AG04449 (cell line): ENCODE data around the gene SPATA6.

Experiments
- CTCF ChIA-PET: fragments of 350-600 bp; formaldehyde crosslinking; extraction: SDS; loops from one replicate; lab custom pipeline; 2021; ENCODE audit warnings: antibody characterized with exemption; lab: Yijun Ruan, JAX
- POLR2A ChIA-PET: fragments of 400-600, 350-600 bp; formaldehyde crosslinking; extraction: SDS; loops from one replicate; lab custom pipeline; 2020; ENCODE audit warnings: antibody characterized with exemption, inconsistent platforms; lab: Yijun Ruan, JAX
- DNase-seq: peaks from one replicate; pipeline ENCODE4 v3.0.0-alpha.2; 2010; ENCODE audit warnings: low read depth, low spot score
- H3K4me3 ChIP-seq: 2 replicates; pipeline ENCODE4 v1.5.1; 2011; ENCODE audit warnings: low read depth, mild to moderate bottlenecking, control low read depth, low read length
- CTCF ChIP-seq: IDR thresholded peaks from one replicate; pipeline ENCODE4 v1.5.1; 2011; ENCODE audit warnings: mild to moderate bottlenecking, moderate library complexity, low read length, control low read depth, inconsistent platforms; ENCODE audit not compliant: insufficient read depth; ENCODE audit errors: missing control alignments

The SPATA6 gene

GRCh38 chr1:48498096-48498791, 26.2 kb upstream of the SPATA6 start:
- no peak overlapping the region for H3K4me3 ChIP-seq
- DNase-seq, result peak; percentile 14
- POLR2A ChIA-PET, result no interaction called here
- CTCF ChIA-PET, result interaction anchor here (0.6 to 4.4 kb wide), 16 partner anchors 8 to 748 kb away, joined by 3 to 25 read pairs (median 4); partner anchors contain the start of gene SPATA6
- peak; percentile 97 for TF ChIP-seq CTCF

DNA sequence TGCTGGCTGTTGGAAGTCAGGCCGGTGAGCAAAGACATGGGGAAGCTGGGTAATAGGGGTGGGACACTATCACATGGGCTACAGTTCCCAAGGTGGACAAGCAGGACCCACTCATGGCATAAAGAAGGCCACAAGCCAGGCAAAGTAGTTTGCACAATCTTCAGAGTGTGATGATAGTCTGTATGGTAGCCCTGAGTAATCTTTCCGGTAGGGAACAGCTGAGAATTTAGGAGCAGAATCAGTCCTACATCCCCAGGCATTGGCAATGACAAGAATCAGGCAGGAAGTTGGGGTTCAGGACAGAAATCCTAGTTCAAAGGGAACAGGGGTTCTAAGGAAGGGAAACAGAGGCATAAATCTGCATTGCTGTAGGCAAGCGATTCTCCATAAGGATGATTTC, 23.9 kb upstream of the SPATA6 start:
- no peak for TF ChIP-seq CTCF
- CTCF ChIA-PET, result interaction anchor here (4.4 kb wide), 1 partner anchor 140 kb away, joined by 18 read pairs; no protein-coding TSS in a partner anchor
- POLR2A ChIA-PET, result no interaction called here

GRCh38 chr1:48495166-48495565, 23.2 kb upstream of the SPATA6 start:
- no peak overlapping the region for H3K4me3 ChIP-seq
- DNase-seq, result no peak
- ChIA-PET CTCF (no interaction called here), POLR2A (no interaction called here)
- TF ChIP-seq CTCF, result no peak

More for the DNA sequence above, 23.9 kb upstream of the SPATA6 start:
- H3K4me3 ChIP-seq, result no peak overlapping the region
- no peak for DNase-seq

- DNase-seq, result peak; percentile 68
- CTCF ChIA-PET, result no interaction called here
- POLR2A ChIA-PET, result no interaction called here
- TF ChIP-seq CTCF, result no peak
- no peak overlapping the region for H3K4me3 ChIP-seq
These were observed 22.2 kb upstream of the SPATA6 start for GRCh38 chr1:48493970-48494769.

DNA sequence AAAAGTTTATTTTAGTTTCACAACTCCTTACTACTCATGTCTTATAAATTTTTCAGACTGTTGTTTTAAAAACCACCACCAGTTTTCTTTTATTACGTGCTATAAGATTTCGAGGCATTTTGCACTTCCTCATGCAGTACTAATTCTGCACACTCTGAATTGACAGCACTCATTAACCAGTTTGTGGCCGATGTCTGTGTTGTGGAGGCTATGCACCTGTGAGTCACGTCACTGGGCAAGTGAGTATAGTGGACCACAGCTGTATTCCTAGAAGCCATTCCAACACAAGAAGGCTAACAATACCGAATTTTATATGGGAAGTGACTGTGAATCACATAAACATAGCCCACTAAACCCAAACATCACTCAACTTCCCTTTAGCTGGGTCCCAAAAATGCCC, 21.0 kb upstream of the SPATA6 start:
- TF ChIP-seq CTCF, result no peak
- DNase-seq, result no peak
- POLR2A ChIA-PET, result interaction anchor here (0.7 kb wide), 1 partner anchor 468 kb away, joined by 3 read pairs; no protein-coding TSS in a partner anchor
- CTCF ChIA-PET, result no interaction called here
- no peak overlapping the region for H3K4me3 ChIP-seq

GRCh38 chr1:48492392-48492791, 20.4 kb upstream of the SPATA6 start:
- ChIA-PET POLR2A (no interaction called here), CTCF (interaction anchor here (1.0 kb wide), 1 partner anchor 12 kb away, joined by 3 read pairs; no protein-coding TSS in a partner anchor)
- no peak for TF ChIP-seq CTCF
- H3K4me3 ChIP-seq, result no peak overlapping the region
- DNase-seq, result no peak
